Neural cell (in vitro differentiated cells): ENCODE data around the gene ACSL6. TPM values are rescaled to one million over a fixed set of nuclear protein-coding genes. Genes with fewer than 3 reads are reported as not detected.

Source experiments
- H2AFZ ChIP-seq: fragments of 200-600, 300-800 bp; sonication (generic), shearing (Covaris generic); 2 replicates; pipeline ENCODE4 v1.6.0; 2014; ENCODE audit warnings: low read depth, mild to moderate bottlenecking, antibody characterized with exemption, low read length, moderate library complexity
- H3F3A ChIP-seq: fragments of 200-600 bp; shearing (Covaris generic); 2 replicates; pipeline ENCODE4 v1.6.1; 2016; ENCODE audit warnings: mild to moderate bottlenecking, moderate library complexity, mixed read lengths, antibody characterized with exemption, low read length; ENCODE audit not compliant: insufficient read depth, poor library complexity, severe bottlenecking
- H3K27ac ChIP-seq: fragments of 200-600, 300-800 bp; sonication (generic), shearing (Covaris generic); 2 replicates; pipeline ENCODE4 v1.5.1; 2014; ENCODE audit warnings: mild to moderate bottlenecking, low read length, moderate library complexity
- H3K27me3 ChIP-seq: fragments of 300-800, 200-600 bp; sonication (generic), shearing (Covaris generic); 2 replicates; pipeline ENCODE4 v1.6.0; 2014; ENCODE audit warnings: mild to moderate bottlenecking, low read depth, low read length, moderate library complexity; ENCODE audit not compliant: insufficient read depth
- H3K36me3 ChIP-seq: fragments of 300-800, 200-600 bp; sonication (generic), shearing (Covaris generic); 2 replicates; pipeline ENCODE4 v1.5.1; 2014; ENCODE audit warnings: mild to moderate bottlenecking, antibody characterized with exemption, low read length, moderate library complexity; ENCODE audit not compliant: insufficient read depth
- H3K4me2 ChIP-seq: fragments of 300-800, 200-600 bp; sonication (generic), shearing (Covaris generic); 2 replicates; pipeline ENCODE4 v1.6.0; 2014; ENCODE audit warnings: mild to moderate bottlenecking, low read length
- H3K4me3 ChIP-seq: fragments of 300-800, 200-600 bp; sonication (generic), shearing (Covaris generic); 2 replicates; pipeline ENCODE4 v1.5.1; 2014; ENCODE audit warnings: mild to moderate bottlenecking, low read length, moderate library complexity
- H3K79me2 ChIP-seq: fragments of 200-600 bp; shearing (Covaris generic); replicated peaks from 2 replicates; pipeline ENCODE4 v1.6.0; 2014; ENCODE audit warnings: mild to moderate bottlenecking, low read length, moderate library complexity; ENCODE audit not compliant: insufficient read depth
- H3K9ac ChIP-seq: fragments of 300-800, 200-600 bp; sonication (generic), shearing (Covaris generic); 2 replicates; pipeline ENCODE4 v1.6.1; 2016; ENCODE audit warnings: mild to moderate bottlenecking, low read length, mixed read lengths
- H3K9me2 ChIP-seq: fragments of 200-600 bp; shearing (Covaris generic); 2 replicates; pipeline ENCODE4 v1.6.1; 2016; ENCODE audit warnings: mild to moderate bottlenecking, low read length, mixed read lengths; ENCODE audit not compliant: insufficient read depth
- H3K9me3 ChIP-seq: fragments of 200-600, 300-800 bp; sonication (generic), shearing (Covaris generic); 2 replicates; pipeline ENCODE4 v1.6.1; 2016; ENCODE audit warnings: mild to moderate bottlenecking, mixed run types, low read length, moderate library complexity, mixed read lengths
- H4K20me1 ChIP-seq: fragments of 200-600 bp; shearing (Covaris generic); 2 replicates; pipeline ENCODE4 v1.6.1; 2016; ENCODE audit warnings: mild to moderate bottlenecking, mixed run types; ENCODE audit not compliant: insufficient read depth
- EP300 ChIP-seq: fragments of 450-650 bp; conservative IDR thresholded peaks from 2 replicates; pipeline ENCODE4 v1.6.1; 2014; ENCODE audit warnings: antibody characterized with exemption, mild to moderate bottlenecking, moderate library complexity; ENCODE audit not compliant: poor library complexity, severe bottlenecking
- EZH2 ChIP-seq: fragments of 200-600, 300-800 bp; shearing (Covaris generic), sonication (generic); IDR thresholded peaks from 2 replicates; pipeline ENCODE4 v1.6.1; 2014; ENCODE audit warnings: antibody characterized with exemption, low read length, borderline replicate concordance, mild to moderate bottlenecking; ENCODE audit not compliant: insufficient read depth, poor library complexity, severe bottlenecking
- MXI1 ChIP-seq: fragments of 450-650 bp; conservative IDR thresholded peaks from 2 replicates; pipeline ENCODE4 v1.6.1; 2014; ENCODE audit warnings: antibody characterized with exemption, mild to moderate bottlenecking; ENCODE audit not compliant: poor library complexity, severe bottlenecking
- POLR2AphosphoS5 ChIP-seq: IDR thresholded peaks from 2 replicates; pipeline ENCODE4 v1.6.1; 2012
- RAD21 ChIP-seq: fragments of 450-650 bp; conservative IDR thresholded peaks from 2 replicates; pipeline ENCODE4 v1.6.1; 2014; ENCODE audit warnings: antibody characterized with exemption, mild to moderate bottlenecking, moderate library complexity
- SMC3 ChIP-seq: fragments of 450-650 bp; conservative IDR thresholded peaks from 2 replicates; pipeline ENCODE4 v1.6.1; 2014; ENCODE audit warnings: antibody characterized with exemption, mild to moderate bottlenecking, moderate library complexity; ENCODE audit not compliant: poor library complexity
- TAF1 ChIP-seq: IDR thresholded peaks from 2 replicates; pipeline ENCODE4 v1.6.1; 2012; ENCODE audit warnings: low read depth
- polyA plus RNA-seq: library from polyadenylated mRNA; depleted of rRNA; stranded (reverse); fragments of >200 nt; gene quantifications from 2 replicates; pipeline ENCODE4 v1.2.3, GENCODE V29; 2014
- TF ChIP-seq, protein P1 (sequence below): fragments of 450-650 bp; IDR thresholded peaks from 2 replicates; pipeline ENCODE4 v1.5.1; 2014; ENCODE audit warnings: antibody characterized with exemption, mild to moderate bottlenecking, moderate library complexity; ENCODE audit not compliant: poor library complexity, severe bottlenecking
- TF ChIP-seq, protein P2 (sequence below): IDR thresholded peaks from 2 replicates; pipeline ENCODE4 v1.6.1; 2012; ENCODE audit warnings: borderline replicate concordance

ACSL6 gene
- polyA plus RNA-seq, 1 donor from 2014 or later = 30.5 TPM

- Histone ChIP-seq H3K27ac (no peak overlapping the region), H2AFZ (no peak overlapping the region), H3K9ac (no peak overlapping the region), H3F3A (no peaks in the 10 kb centered on the region), H4K20me1 (no peaks in the 10 kb centered on the region), H3K36me3 (no peaks in the 10 kb centered on the region), H3K79me2 (no peaks in the 10 kb centered on the region), H3K4me2 (no peak overlapping the region), H3K9me3 (no peaks in the 10 kb centered on the region), H3K4me3 (no peak overlapping the region), H3K27me3 (no peaks in the 10 kb centered on the region), H3K9me2 (no peaks in the 10 kb centered on the region)
- TF ChIP-seq RAD21 = no peak
- no peak for TF ChIP-seq EZH2
- TF ChIP-seq MXI1 = no peak
- no peak for TF ChIP-seq EP300
- no peak for TF ChIP-seq TAF1
- no peak for TF ChIP-seq SMC3
- TF ChIP-seq, protein P1, sequence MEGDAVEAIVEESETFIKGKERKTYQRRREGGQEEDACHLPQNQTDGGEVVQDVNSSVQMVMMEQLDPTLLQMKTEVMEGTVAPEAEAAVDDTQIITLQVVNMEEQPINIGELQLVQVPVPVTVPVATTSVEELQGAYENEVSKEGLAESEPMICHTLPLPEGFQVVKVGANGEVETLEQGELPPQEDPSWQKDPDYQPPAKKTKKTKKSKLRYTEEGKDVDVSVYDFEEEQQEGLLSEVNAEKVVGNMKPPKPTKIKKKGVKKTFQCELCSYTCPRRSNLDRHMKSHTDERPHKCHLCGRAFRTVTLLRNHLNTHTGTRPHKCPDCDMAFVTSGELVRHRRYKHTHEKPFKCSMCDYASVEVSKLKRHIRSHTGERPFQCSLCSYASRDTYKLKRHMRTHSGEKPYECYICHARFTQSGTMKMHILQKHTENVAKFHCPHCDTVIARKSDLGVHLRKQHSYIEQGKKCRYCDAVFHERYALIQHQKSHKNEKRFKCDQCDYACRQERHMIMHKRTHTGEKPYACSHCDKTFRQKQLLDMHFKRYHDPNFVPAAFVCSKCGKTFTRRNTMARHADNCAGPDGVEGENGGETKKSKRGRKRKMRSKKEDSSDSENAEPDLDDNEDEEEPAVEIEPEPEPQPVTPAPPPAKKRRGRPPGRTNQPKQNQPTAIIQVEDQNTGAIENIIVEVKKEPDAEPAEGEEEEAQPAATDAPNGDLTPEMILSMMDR = no peak
- TF ChIP-seq, protein P2, sequence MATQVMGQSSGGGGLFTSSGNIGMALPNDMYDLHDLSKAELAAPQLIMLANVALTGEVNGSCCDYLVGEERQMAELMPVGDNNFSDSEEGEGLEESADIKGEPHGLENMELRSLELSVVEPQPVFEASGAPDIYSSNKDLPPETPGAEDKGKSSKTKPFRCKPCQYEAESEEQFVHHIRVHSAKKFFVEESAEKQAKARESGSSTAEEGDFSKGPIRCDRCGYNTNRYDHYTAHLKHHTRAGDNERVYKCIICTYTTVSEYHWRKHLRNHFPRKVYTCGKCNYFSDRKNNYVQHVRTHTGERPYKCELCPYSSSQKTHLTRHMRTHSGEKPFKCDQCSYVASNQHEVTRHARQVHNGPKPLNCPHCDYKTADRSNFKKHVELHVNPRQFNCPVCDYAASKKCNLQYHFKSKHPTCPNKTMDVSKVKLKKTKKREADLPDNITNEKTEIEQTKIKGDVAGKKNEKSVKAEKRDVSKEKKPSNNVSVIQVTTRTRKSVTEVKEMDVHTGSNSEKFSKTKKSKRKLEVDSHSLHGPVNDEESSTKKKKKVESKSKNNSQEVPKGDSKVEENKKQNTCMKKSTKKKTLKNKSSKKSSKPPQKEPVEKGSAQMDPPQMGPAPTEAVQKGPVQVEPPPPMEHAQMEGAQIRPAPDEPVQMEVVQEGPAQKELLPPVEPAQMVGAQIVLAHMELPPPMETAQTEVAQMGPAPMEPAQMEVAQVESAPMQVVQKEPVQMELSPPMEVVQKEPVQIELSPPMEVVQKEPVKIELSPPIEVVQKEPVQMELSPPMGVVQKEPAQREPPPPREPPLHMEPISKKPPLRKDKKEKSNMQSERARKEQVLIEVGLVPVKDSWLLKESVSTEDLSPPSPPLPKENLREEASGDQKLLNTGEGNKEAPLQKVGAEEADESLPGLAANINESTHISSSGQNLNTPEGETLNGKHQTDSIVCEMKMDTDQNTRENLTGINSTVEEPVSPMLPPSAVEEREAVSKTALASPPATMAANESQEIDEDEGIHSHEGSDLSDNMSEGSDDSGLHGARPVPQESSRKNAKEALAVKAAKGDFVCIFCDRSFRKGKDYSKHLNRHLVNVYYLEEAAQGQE = no peak
- no peak for TF ChIP-seq POLR2AphosphoS5
Measured at GRCh38 chr5:131997727-131998117, 13.7 kb downstream of the ACSL6 start.

DNA sequence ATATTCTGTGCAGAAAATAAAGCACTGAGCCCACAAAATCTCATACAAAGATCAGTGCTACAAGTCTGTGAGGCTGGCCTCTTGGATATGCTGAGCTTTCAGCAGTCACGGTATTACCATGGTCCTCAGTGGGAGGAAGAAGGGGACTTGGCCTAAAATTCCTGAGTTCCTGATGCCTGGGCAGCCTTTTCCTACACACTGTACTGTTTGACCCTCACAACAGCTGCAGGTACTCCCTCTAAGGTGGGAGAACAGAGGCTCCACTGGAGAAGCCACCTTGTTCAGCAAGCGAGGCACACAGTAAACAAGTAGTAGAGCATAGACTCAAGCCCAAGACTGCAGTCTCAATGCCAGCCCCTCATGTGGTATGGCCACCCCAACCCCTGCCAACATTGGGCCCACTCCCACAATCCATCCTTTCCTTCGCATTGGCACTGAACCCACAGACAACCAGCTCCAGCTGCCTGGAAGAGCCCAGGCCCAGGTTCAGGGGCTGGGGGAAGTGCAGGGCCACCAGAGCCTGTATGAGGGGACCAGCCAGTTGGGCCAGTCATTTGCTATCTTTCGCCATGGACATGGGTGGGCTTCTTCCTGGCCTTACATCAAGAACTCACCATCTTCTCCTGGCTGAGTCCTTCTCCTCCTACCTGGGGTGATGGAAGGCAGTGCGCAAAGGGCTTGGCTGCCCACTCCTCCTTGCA lies 14.3 kb downstream of the ACSL6 start:
- no peak overlapping the region for H3K4me2 ChIP-seq
- no peak overlapping the region for H3K9ac ChIP-seq
- H3F3A ChIP-seq = no peaks in the 10 kb centered on the region
- H3K4me3 ChIP-seq = no peak overlapping the region
- no peaks in the 10 kb centered on the region for H3K9me3 ChIP-seq
- H2AFZ ChIP-seq = no peak overlapping the region
- H3K27me3 ChIP-seq = no peaks in the 10 kb centered on the region
- no peaks in the 10 kb centered on the region for H3K9me2 ChIP-seq
- H3K36me3 ChIP-seq = no peaks in the 10 kb centered on the region
- no peak for TF ChIP-seq POLR2AphosphoS5
- TF ChIP-seq TAF1 = no peak
- no peak for TF ChIP-seq EP300
- no peak for TF ChIP-seq SMC3
- TF ChIP-seq, protein P2 = no peak
- no peak for TF ChIP-seq RAD21
- no peak for TF ChIP-seq EZH2
- TF ChIP-seq MXI1 = no peak
- TF ChIP-seq, protein P1 = no peak
- no peaks in the 10 kb centered on the region for H4K20me1 ChIP-seq
- no peak overlapping the region for H3K27ac ChIP-seq
- no peaks in the 10 kb centered on the region for H3K79me2 ChIP-seq
